ENCODE results near the gene CCDC192.

CCDC192 gene

GRCh38 chr5:127863161-127863560 lies 160.0 kb downstream of the CCDC192 start:
- Histone ChIP-seq H4K20me1 (ENCODE audit: insufficient read depth, low read length, poor library complexity, severe bottlenecking) (no peaks in the 10 kb centered on the region), H3K9ac (ENCODE audit: low read depth, low read length, poor library complexity, severe bottlenecking) (no peak overlapping the region), H3K27me3 (ENCODE audit: insufficient read depth, low read length, poor library complexity, severe bottlenecking) (no peaks in the 10 kb centered on the region), H3K36me3 (ENCODE audit: insufficient read depth, low read length) (no peaks in the 10 kb centered on the region), H3K9me3 (ENCODE audit: insufficient read depth, low read depth, low read length) (no peaks in the 10 kb centered on the region), H3K4me3 (ENCODE audit: low read length, poor library complexity, severe bottlenecking) (no peak overlapping the region), H2AFZ (ENCODE audit: low read length) (no peak overlapping the region), H3K4me1 (ENCODE audit: insufficient read depth, low read length, poor library complexity, severe bottlenecking) (no peaks in the 10 kb centered on the region), H3F3A (ENCODE audit: low read depth) (no peaks in the 10 kb centered on the region), H3K4me2 (ENCODE audit: low read depth, low read length, poor library complexity, severe bottlenecking) (no peak overlapping the region), H3K9me2 (replicated peaks; ENCODE audit: low read depth, low read length) (no peaks in the 10 kb centered on the region), H3K79me2 (ENCODE audit: insufficient read depth, low read length) (no peaks in the 10 kb centered on the region)
- TF ChIP-seq EZH2phosphoT487 (IDR thresholded peaks at IDR 0.05; ENCODE audit: borderline replicate concordance) (no peak), CTCF (conservative IDR thresholded peaks at IDR 0.05; ENCODE audit: low read length) (no peak)

DNA sequence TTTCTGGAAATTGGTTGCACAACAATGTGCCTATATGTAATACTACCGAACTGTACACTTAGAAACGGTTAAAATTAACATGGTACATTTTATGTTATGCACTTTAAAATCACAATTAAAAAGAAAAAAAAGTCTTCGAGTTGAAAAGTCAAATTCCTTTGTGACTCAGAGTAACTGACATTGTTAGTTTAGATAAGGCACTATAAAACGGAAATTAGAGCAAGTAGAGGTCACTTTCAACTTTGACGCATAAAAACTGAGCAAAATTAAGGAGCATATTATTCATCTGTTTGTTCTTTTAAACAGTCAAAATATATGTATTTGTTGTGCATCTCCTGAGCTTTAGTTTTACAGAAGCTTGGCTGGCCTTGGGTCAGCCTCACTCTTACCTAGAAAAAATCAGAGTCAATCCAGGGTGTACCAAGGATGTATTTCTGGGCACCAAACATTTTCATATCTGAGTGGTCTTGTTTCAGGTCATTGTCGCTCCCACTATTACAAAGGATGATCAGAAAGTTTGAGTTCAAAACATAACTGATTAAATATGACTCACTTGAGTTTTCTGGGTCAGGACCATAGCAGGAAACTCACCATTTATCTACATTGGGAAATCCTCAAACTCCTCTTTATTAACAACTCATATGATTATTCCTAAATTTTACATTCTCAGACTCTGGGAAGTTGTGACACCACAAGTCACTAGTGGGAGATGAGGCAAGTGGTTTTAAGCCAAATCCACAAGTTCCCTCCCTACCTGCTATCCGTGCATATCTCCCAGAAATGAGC lies 160.6 kb downstream of the CCDC192 start:
- Histone ChIP-seq H3K9me3 (ENCODE audit: insufficient read depth, low read depth, low read length) (no peaks in the 10 kb centered on the region), H3K36me3 (ENCODE audit: insufficient read depth, low read length) (no peaks in the 10 kb centered on the region), H3K79me2 (ENCODE audit: insufficient read depth, low read length) (no peaks in the 10 kb centered on the region), H2AFZ (ENCODE audit: low read length) (no peak overlapping the region), H3F3A (ENCODE audit: low read depth) (no peaks in the 10 kb centered on the region), H3K4me3 (ENCODE audit: low read length, poor library complexity, severe bottlenecking) (no peak overlapping the region), H3K4me2 (ENCODE audit: low read depth, low read length, poor library complexity, severe bottlenecking) (no peak overlapping the region), H3K4me1 (ENCODE audit: insufficient read depth, low read length, poor library complexity, severe bottlenecking) (no peaks in the 10 kb centered on the region), H3K9me2 (replicated peaks; ENCODE audit: low read depth, low read length) (no peaks in the 10 kb centered on the region), H3K9ac (ENCODE audit: low read depth, low read length, poor library complexity, severe bottlenecking) (no peak overlapping the region), H4K20me1 (ENCODE audit: insufficient read depth, low read length, poor library complexity, severe bottlenecking) (no peaks in the 10 kb centered on the region), H3K27me3 (ENCODE audit: insufficient read depth, low read length, poor library complexity, severe bottlenecking) (no peaks in the 10 kb centered on the region)
- no peak for TF ChIP-seq EZH2phosphoT487 (IDR thresholded peaks at IDR 0.05; ENCODE audit: borderline replicate concordance)
- no peak for TF ChIP-seq CTCF (conservative IDR thresholded peaks at IDR 0.05; ENCODE audit: low read length)

GRCh38 chr5:127864511-127864910 lies 161.3 kb downstream of the CCDC192 start:
- no peak overlapping the region for H3K4me3 ChIP-seq (ENCODE audit: low read length, poor library complexity, severe bottlenecking)
- H3F3A ChIP-seq (ENCODE audit: low read depth), result no peaks in the 10 kb centered on the region
- no peak overlapping the region for H3K4me2 ChIP-seq (ENCODE audit: low read depth, low read length, poor library complexity, severe bottlenecking)
- H3K9me3 ChIP-seq (ENCODE audit: insufficient read depth, low read depth, low read length), result no peaks in the 10 kb centered on the region
- no peaks in the 10 kb centered on the region for H3K9me2 ChIP-seq (replicated peaks; ENCODE audit: low read depth, low read length)
- no peaks in the 10 kb centered on the region for H3K27me3 ChIP-seq (ENCODE audit: insufficient read depth, low read length, poor library complexity, severe bottlenecking)
- H3K36me3 ChIP-seq (ENCODE audit: insufficient read depth, low read length), result no peaks in the 10 kb centered on the region
- no peaks in the 10 kb centered on the region for H3K79me2 ChIP-seq (ENCODE audit: insufficient read depth, low read length)
- H2AFZ ChIP-seq (ENCODE audit: low read length), result no peak overlapping the region
- no peak overlapping the region for H3K9ac ChIP-seq (ENCODE audit: low read depth, low read length, poor library complexity, severe bottlenecking)
- no peak for TF ChIP-seq CTCF (conservative IDR thresholded peaks at IDR 0.05; ENCODE audit: low read length)
- no peak for TF ChIP-seq EZH2phosphoT487 (IDR thresholded peaks at IDR 0.05; ENCODE audit: borderline replicate concordance)
- H4K20me1 ChIP-seq (ENCODE audit: insufficient read depth, low read length, poor library complexity, severe bottlenecking), result no peaks in the 10 kb centered on the region
- no peaks in the 10 kb centered on the region for H3K4me1 ChIP-seq (ENCODE audit: insufficient read depth, low read length, poor library complexity, severe bottlenecking)

Data from Loucy (cell line).